Upper lobe of right lung (tissue), 1 donor: ENCODE measurements around the gene DZIP1. TPM values are rescaled to one million over a fixed set of nuclear protein-coding genes. Genes with fewer than 3 reads are reported as not detected.
A peak's percentile ranks its signal among the peaks of the same experiment; 100 is the strongest.
"Not testable (repeated sequence)": the region's sequence is repeated elsewhere in the genome, so short reads cannot be mapped to it uniquely, and the experiment has no call there.

Experiments
- ATAC-seq: fragments of 200-7000 bp; cut with Tn5 transposase; one replicate; pipeline ENCODE4 v1.9.1; 2020; ENCODE audit warnings: mild to moderate bottlenecking, moderate library complexity
- DNase-seq: peaks from one replicate; pipeline ENCODE4 v3.0.0-alpha.2; 2020
- H3K27ac ChIP-seq: fragments of 200-600 bp; one replicate; pipeline ENCODE4 v1.8.0; 2022
- H3K27me3 ChIP-seq: fragments of 200-600 bp; one replicate; pipeline ENCODE4 v1.8.0; 2022; ENCODE audit warnings: mild to moderate bottlenecking
- H3K36me3 ChIP-seq: fragments of 200-600 bp; one replicate; pipeline ENCODE4 v1.8.0; 2022
- H3K4me1 ChIP-seq: fragments of 200-600 bp; one replicate; pipeline ENCODE4 v1.8.0; 2022
- H3K4me3 ChIP-seq: fragments of 200-600 bp; one replicate; pipeline ENCODE4 v1.8.0; 2022; ENCODE audit warnings: mild to moderate bottlenecking
- H3K9me3 ChIP-seq: fragments of 200-600 bp; one replicate; pipeline ENCODE4 v1.8.0; 2022
- CTCF ChIP-seq: fragments of 200-600 bp; IDR thresholded peaks from one replicate; pipeline ENCODE4 v1.8.0; 2022; ENCODE audit warnings: antibody characterized with exemption
- intact Hi-C: fragments of 100-400 bp; cut with DNase I; formaldehyde crosslinking; loops from one replicate; pipeline ENCODE4 v1.11.0; 2022
- total RNA-seq: library from RNA; stranded (reverse); fragmentation: NEBNext Ultra II Directional; extraction: Animal tissue kit (Norgen Biotek cat#: 25700); gene quantifications from one replicate; pipeline ENCODE4 v1.2.1, GENCODE V29; 2021
- donor health status: DM: no; HTN: yes; CAD: no; lungs with severe emphysema.

The DZIP1 gene
- total RNA-seq, 1 donor from 2014 or later = 7.1 TPM

DNA sequence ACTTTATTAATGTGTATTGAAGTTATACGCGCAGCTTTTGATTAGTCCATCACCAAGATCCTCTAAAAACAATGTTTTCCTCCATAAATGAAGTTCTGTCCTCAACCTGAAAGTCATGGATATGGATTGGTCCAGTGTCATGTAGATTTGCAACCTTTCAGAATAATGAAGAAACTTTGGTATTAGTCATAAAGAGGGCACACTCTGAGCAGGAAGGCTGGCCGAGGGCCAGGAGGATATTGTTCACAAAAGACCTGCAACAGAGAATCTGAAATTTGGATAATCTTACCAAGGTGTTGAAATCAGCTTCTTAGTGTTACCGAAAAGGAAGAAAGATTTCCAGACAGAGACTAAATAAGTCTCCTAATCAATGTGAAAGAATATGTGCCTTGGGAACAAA lies 71.3 kb downstream of the DZIP1 start:
- Histone ChIP-seq H3K9me3 (no peaks in the 10 kb centered on the region), H3K4me3 (no peak overlapping the region), H3K4me1 (no peaks in the 10 kb centered on the region), H3K36me3 (no peaks in the 10 kb centered on the region), H3K27me3 (no peaks in the 10 kb centered on the region), H3K27ac (no peak overlapping the region)
- intact Hi-C loops = no loop called here
- no peak for TF ChIP-seq CTCF
- ATAC-seq = no peak
- no peak for DNase-seq

DNA sequence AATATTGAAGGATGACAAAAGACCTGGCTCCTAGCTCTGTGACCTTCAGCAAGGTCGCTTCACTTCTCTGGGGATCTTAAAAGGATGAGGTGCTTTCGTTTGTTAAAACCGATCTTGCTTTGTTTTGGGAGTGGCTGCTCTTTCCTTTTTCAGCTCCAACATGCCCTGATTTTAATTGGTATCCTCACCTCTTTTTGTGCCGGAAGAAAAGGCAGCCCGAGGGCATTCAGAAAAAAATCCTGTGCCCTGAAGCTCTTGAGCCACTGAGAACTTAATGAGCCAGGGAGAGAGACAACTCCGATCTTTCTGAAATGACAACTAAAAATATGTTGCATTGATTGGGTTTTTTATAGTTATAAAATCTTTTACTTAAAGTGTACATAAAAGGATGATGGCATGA lies 72.6 kb downstream of the DZIP1 start:
- intact Hi-C loops = no loop called here
- DNase-seq (no peak), ATAC-seq (no peak)
- H3K27ac ChIP-seq = no peak overlapping the region
- no peak overlapping the region for H3K4me3 ChIP-seq
- H3K36me3 ChIP-seq = no peaks in the 10 kb centered on the region
- H3K4me1 ChIP-seq = no peaks in the 10 kb centered on the region
- H3K9me3 ChIP-seq = no peaks in the 10 kb centered on the region
- no peak for TF ChIP-seq CTCF
- no peaks in the 10 kb centered on the region for H3K27me3 ChIP-seq

GRCh38 chr13:95570016-95570415 lies 74.5 kb downstream of the DZIP1 start:
- H3K27me3 ChIP-seq = no peaks in the 10 kb centered on the region
- DNase-seq (no peak), ATAC-seq (no peak)
- no peak overlapping the region for H3K27ac ChIP-seq
- no peaks in the 10 kb centered on the region for H3K36me3 ChIP-seq
- no peaks in the 10 kb centered on the region for H3K9me3 ChIP-seq
- H3K4me1 ChIP-seq = no peaks in the 10 kb centered on the region
- H3K4me3 ChIP-seq = no peak overlapping the region
- TF ChIP-seq CTCF = no peak
- intact Hi-C loops = no loop called here

DNA sequence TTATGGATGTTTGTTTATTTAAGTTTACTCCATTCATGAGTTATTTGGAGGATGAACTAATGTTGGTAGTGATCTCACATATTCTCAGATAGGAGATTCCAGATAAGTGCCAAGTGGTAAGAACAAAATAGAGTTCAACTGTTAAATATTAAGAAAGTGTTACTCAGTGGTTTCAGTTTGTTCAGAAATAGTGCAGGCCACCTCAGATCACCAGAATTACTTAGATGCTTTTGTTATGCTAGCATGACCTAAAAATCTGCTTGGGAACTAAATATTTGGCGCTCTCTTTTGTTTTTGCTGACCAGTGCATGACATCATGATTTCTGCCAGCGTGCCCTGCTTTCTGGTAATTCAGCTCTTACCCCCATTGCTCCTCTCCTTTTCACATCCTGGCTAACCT lies 76.4 kb downstream of the DZIP1 start:
- Histone ChIP-seq H3K36me3 (no peaks in the 10 kb centered on the region), H3K27ac (no peak overlapping the region), H3K4me3 (no peak overlapping the region), H3K27me3 (no peaks in the 10 kb centered on the region), H3K4me1 (no peaks in the 10 kb centered on the region), H3K9me3 (no peaks in the 10 kb centered on the region)
- no peak for TF ChIP-seq CTCF
- ATAC-seq (no peak), DNase-seq (no peak)
- intact Hi-C loops = no loop called here

GRCh38 chr13:95565758-95566157 lies 78.7 kb downstream of the DZIP1 start:
- H3K36me3 ChIP-seq, DNase-seq, H3K27me3 ChIP-seq, intact Hi-C loops, ATAC-seq, H3K27ac ChIP-seq, H3K4me1 ChIP-seq, H3K4me3 ChIP-seq, H3K9me3 ChIP-seq: not testable (repeated sequence)

- Histone ChIP-seq H3K9me3 (no peaks in the 10 kb centered on the region), H3K27ac (no peak overlapping the region), H3K27me3 (no peaks in the 10 kb centered on the region), H3K4me3 (no peak overlapping the region), H3K36me3 (no peaks in the 10 kb centered on the region), H3K4me1 (no peaks in the 10 kb centered on the region)
- DNase-seq = no peak
- TF ChIP-seq CTCF = no peak
- peak; percentile 35 for ATAC-seq
- intact Hi-C loops = no loop called here
Measured at GRCh38 chr13:95564733-95565291, 79.7 kb downstream of the DZIP1 start.
